Muscle of back (tissue), 11 donors: ENCODE data around the gene CDK5R2. TPM values are rescaled to one million over a fixed set of nuclear protein-coding genes. Genes with fewer than 3 reads are reported as not detected.

Source experiments
- DNase-seq, 3 donors: peaks; one replicate each; pipeline versions ENCODE4 v3.0.0 to v3.0.0-alpha.2; 2013
- polyA plus RNA-seq, 10 donors: library from polyadenylated mRNA; unstranded; fragments of 120-200 nt; gene quantifications; one replicate each; pipeline ENCODE4 v1.2.1, GENCODE V29; 2013; ENCODE audit not compliant: insufficient read length in 10 of 10

CDK5R2 gene
- polyA plus RNA-seq, 10 donors = 0.07 to 0.12 TPM; not detected in 8

DNA sequence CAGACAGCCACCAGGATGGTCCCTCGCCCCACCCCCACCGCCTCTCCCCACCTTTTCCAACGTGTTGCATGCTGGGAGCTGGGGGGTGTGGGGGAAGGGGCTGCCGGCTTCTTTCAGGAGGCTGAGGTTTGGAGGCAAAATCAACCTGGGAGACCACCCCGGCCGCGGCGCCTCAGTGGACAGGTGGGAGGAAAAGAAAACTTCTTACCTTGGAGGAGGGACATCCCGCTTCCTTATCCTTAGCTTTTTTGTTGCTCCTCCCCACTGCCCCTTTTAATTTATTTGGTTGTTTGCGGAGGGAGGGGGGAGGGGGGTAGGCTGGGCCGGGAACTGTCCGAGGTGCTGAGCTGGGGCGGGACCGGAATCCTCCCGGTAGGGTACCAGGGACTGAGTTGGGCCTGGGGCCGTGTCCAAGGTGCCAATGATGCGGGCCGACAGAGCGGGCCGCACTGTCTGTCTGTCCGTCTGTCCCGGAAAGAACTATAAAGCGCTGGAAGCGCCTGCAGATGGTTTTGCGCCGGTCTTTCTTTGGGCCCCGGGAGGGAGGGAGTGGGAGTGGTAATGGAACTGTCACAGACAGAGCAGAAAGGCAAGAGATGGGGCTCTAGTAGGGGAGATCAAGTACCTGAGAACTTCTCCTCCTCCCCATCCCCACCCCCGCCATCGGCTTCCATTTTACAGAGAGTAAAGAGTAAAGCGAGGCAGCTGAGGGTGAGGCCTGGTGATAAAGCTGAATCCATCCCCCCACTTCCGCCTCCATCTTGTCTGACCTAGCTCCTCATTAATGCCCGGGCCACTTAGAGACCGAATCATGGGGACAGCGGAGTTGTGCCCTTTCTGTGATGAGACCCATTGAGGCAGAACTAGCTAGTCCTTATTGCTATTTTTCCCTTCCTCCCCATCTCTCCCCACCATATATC, 2.4 kb downstream of the CDK5R2 start:
- DNase-seq = no peak

GRCh38 chr2:218962859-218963492, 3.5 kb downstream of the CDK5R2 start:
- DNase-seq = peak; percentile 47 to 82 (median 75)

DNA sequence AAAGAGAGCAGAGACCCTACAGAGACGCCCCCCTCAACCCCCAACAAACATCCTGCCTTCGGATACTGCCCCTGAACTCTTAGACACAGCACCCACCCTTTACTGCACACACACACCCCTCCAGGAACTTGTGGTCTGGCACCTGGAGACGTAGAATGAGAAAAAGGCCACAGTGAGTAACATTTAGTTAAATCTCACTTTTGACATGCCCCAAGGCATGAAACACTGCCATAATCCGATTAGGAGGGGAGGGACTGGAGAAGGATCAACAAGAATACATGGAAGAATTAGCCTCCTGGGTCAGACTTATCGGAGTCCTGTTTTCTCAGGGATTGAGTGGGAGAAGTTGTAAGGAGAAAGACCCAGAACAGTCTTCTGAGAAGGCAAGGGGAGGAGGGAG, 4.1 kb downstream of the CDK5R2 start:
- no peak for DNase-seq

DNA sequence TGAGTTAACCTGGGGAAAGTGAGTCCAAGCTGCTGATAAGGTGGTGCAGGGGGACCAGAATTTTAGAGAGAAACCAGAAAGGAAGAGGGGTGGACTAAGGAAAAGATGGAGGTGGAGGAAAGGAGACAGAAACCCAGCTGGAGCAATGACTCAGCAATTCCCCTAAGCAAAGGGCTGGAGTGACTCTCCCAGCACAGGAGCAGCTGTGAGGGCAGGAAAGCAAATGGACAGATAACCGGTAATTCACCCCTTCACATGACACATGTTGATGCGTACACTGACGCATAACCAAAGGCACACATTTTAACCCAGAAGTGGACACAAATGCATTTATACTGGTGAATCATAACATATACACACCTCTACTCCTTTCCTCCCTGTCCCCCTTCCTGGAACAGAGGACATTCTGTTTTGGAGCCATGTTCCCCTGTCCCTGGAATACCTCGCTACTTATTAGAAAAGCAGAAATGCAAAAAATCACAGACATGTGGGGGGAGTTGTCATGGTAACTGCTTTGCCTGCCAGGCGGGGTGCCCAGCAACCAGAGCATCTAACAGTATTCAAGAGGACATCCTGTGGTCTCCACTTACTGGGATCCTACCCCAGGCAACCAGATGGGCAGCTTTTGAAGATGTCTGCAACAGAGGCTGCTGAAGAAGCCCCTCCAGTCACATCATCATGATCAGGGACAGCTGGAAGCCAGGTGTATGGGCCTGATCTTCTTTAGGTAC, 4.7 kb downstream of the CDK5R2 start:
- no peak for DNase-seq

DNA sequence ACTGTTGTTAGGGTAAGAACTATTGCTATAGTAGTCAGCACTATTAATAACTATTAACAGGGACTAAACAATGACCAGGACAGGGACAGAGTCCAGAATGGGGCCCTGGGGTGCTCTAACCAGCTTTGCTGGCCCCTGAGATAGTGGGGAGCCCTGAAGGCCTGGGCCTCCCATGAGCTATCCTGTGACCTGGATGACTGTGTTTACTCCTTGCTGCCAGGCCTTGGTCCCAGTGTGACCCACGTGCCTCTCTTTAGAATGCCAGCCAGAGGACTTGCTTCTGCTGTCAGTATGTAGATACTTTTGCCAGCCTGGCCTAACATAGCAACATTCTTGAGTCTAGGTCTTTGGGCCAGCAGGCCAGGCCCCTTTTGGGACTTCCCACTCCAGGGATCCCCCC, 11.4 kb downstream of the CDK5R2 start:
- no peak for DNase-seq

- no peak for DNase-seq
Observed at GRCh38 chr2:218975060-218975777, 15.8 kb downstream of the CDK5R2 start.

DNA sequence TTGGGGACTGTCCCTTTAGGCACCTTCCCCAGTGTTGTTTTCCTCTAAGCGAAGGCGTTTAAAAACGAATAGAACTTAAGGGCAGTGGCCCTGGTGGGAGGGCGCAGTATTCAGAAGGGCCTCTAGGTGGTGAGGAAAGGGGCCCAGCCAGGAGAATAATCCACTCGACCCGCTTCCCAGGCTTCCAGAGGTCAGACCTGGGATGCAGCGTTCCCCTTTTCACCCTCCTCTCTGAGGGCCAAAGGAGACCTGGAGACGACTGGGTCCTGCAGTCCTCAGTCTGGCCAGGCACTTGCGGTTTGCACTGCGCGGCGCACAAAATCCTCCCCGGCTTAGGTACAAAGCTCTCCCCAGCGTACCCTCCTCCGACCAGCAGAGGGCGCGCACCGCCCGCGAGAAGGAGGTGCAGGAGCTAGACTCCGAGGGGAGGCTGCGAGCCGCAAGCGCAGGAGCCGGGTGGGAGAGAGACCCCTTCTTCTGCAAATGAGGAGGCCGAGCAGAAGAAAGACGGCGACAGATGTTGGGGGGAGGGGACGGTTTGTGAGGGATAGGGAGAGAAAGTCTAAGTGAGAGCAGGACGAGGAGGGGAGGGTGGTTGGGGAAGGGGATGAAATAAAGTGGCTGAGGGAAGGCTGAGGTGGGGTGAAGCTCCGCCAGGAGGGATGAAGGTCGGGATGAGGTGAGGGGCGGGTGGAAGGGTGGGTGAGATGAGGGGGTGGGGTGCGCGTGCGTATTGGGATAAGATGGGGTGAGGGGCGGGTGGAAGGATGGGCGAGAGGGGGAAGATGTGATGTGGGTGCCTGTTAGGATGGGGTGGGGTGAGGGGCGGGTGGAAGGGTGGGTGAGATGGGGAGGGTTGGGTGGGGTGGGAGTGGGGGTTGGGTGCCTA, 20.6 kb downstream of the CDK5R2 start:
- DNase-seq = peak; percentile 60 to 88 (median 78)

DNA sequence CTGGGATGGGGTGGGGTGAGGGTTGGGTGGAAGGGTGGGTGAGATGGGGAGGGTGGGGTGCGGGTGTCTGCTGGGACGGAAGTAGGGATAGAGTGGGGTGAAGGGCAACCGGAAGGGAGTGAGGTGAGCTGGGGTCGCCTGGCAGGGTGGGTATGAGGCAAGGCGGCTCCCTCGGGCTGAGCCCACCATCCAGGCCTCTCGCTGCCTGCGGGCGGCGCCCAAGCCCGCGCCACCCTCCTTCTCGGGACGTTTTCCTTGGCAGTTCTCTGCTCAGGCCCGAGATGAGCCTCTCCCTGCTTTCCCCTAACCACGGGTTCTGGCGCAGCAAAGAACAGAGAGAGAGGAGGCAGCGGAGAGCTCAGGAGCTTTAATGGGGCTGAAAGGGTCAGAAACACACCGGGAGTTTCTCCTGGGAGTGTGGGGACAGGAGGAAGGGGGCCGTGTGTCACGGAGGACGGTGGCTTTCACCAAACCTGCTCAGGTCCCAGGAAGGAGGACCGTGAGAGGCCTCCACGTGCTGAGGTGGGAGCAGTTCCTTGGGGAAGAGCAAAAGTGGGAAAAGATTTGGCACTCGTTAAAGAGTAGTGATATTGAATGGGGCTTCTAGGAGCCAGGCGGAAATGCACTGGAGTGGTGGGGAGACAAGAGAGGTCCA, 21.4 kb downstream of the CDK5R2 start:
- DNase-seq = no peak

GRCh38 chr2:218981390-218981880, 22.0 kb downstream of the CDK5R2 start:
- no peak for DNase-seq

DNA sequence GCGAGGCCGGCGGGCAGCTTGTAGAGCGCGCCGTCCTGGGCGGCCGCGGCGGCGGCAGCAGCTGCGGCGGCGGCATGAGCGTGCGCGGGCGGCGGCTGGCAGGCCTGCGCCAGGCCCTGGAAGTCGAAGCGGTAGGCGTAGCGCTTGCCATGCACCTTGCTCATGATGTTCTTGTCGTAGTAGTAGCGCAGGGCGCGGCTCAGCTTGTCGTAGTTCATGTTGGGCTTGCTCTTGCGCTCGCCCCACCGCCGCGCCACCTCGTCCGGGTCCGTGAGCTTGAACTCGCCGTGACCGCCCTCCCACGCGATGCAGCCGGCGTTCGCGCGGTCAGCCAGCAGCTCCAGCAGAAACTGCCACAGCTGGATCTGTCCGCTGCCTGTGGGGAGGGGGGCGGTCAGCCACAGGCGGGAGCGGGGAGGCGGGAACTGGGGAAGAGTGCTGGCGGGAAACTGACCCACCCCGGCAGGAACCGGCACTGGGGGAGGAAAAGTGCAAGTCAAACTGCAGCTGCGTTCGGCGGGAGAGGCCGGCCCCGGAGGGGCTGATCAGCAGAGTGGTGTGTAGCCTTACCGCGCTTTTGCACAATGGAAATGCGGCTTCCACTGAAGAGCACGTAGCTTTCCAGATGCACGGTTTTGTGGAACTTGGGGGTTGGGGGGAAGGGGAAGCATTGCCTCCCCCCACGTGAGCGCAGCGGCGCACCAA, 22.6 kb downstream of the CDK5R2 start:
- peak in 2 of 3 donors; percentile 45 to 83 for DNase-seq

GRCh38 chr2:218982586-218983262, 23.3 kb downstream of the CDK5R2 start:
- DNase-seq = no peak

- DNase-seq = no peak
Observed at GRCh38 chr2:218983263-218983933, 23.9 kb downstream of the CDK5R2 start.

GRCh38 chr2:218983934-218984238, 24.4 kb downstream of the CDK5R2 start:
- no peak for DNase-seq

- peak in 2 of 3 donors; percentile 36 to 74 for DNase-seq
Observed at GRCh38 chr2:218984239-218985020, 25.0 kb downstream of the CDK5R2 start.

GRCh38 chr2:218985021-218985324, 25.5 kb downstream of the CDK5R2 start, which contains the start of gene FEV:
TSS of gene FEV (minus strand) at chr2:218985184. CDS start at chr2:218985075, 109 bp downstream.
- DNase-seq = no peak

DNA sequence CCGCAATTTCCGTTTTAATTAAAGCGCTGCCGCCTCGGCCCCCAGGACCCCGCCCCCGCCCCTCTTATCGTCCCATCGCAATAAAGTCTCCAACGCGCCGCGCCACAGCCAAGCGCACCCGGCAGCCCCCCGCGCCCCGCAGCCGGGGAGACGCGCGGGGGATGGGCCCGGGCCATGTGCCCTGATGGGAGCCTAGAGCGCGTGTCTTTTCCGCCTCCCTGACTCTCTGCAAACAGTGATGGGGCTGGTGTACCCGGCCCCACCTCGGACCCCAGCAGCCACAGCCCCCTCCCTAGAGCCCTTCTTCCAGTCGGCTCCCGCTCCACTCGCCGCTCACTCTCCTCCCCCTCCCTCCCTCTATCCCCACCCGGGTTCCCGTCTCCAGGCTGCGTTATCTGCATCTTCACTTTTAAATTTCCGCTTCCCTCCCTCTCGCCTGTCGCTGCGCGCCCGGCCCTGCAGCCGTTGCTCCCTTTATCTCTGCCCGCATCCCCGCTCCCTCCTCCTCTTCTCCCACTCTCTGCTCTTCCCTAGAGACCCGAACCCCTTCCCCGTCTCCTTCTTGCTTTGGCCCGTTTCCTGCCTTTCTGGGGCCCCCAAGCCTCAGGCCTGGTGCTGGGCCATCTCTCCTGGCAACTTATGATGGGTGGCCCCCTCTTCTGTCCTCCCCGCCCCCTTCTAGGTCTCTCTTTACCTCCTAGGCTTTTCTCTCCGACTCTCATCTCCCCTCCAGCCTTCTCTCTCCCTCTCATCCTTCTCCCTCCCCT, 26.0 kb downstream of the CDK5R2 start:
- DNase-seq = no peak
